Stimulated activated CD8-positive, alpha-beta memory T cell treated with anti-CD3 and anti-CD28 coated beads, Interleukin-4, amount 100 ng/mL, for 4 hours (primary cell): ENCODE measurements around the gene ARMH4.
"Not testable (repeated sequence)": the region's sequence is repeated elsewhere in the genome, so short reads cannot be mapped to it uniquely, and the experiment has no call there.

Experiments
- DNase-seq, 2 donors: peaks; one replicate each; pipeline ENCODE4 v3.0.0-alpha.2; 2020; ENCODE audit warnings: low read depth in 2 of 2, low spot score in 1 of 2

Gene ARMH4

GRCh38 chr14:58149196-58149595 is 2.8 kb downstream of the ARMH4 start:
- DNase-seq, result no peak

- no peak for DNase-seq
Measured at GRCh38 chr14:58146399-58146798, 5.6 kb downstream of the ARMH4 start.

DNA sequence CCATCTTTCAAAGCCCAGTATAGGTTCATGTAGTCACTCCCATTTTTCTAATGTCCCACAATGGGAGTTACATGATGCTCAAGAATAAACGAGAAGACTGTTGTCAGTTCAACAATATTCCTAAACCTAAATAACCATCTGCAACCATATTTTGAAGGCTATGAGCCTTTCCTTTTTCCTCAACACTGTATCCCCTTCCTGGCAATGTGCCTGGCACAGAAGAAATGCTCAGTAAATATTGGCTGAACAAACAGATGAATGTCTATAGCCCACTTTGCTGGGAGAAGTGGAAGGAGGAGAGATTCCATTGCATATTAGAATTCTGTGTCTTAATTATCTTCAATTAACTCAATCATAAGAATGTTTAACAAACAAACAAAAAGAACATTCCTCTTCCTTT is 6.1 kb downstream of the ARMH4 start:
- no peak for DNase-seq

DNA sequence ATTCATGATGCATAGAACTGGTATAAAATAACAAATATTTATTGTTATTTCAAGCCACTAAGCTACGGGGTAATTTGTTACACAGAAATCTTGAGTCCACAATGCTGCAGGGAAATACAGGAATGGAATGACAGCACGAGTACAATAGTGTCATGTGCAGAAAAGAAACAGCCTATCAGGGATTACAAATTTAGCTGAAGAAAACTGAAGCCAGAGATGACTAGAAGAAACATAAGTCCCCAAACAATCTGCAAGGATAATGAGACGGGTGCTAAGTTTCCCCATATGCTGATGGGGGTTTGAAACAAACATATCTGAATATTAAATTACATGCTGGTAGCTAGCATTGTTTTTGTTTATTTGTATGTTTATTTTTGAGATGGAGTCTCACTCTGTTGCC is 8.9 kb downstream of the ARMH4 start:
- no peak for DNase-seq

DNA sequence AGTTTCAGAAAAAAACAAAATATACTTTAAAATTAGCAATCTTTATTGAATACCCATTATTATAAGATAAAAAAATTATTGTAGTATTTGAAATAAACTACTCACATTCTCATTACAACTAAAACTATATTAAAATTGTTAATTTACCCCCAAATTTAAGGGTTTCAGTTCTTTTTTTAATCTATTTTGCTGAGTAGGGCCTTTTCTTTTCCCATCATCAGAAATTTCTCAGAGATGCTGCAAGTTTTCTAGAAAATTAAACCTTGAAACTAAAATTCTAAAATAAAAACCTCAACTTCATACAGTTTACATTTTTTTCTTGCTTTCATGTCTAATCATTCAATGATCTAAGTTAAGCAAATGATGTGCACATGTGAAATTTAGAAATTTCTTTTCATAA is 10.1 kb downstream of the ARMH4 start:
- no peak for DNase-seq

DNA sequence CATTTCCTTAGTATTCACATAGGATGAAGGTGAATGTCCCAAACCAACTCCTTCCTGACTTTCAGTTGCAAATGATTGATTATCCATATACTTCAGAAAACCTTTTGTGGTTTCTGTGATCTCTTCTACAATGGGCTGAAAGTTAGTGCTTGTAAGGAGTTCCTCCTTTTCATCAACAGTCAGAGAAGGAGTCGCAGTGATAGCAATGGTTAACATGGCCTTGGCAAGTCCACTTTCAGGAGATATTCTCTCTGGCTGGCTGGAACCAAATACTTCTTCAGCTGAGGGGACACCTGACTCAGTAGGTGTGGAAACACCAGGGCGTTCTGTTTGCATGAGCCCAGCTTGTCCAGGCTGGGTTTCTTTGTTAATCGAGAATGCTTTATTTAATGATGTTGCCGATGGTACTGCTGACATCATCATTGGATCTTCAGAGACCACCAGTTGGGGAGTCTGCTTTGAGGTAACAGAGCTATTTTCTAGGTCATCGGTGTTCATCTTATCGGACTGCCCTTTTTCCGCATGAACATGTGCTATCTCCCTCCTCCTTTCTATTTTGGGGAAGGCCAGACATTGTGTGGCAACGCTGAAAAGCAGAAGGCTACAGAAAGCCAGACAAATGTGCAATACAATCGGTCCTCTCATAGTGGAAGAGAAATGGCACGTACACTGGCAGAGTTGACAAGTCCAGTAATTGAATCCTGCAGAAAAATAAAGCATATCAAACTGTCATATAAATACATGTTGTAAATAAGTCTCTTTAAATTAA is 13.1 kb downstream of the ARMH4 start:
- no peak for DNase-seq

GRCh38 chr14:58138031-58138713 is 13.8 kb downstream of the ARMH4 start:
- DNase-seq, result no peak

DNA sequence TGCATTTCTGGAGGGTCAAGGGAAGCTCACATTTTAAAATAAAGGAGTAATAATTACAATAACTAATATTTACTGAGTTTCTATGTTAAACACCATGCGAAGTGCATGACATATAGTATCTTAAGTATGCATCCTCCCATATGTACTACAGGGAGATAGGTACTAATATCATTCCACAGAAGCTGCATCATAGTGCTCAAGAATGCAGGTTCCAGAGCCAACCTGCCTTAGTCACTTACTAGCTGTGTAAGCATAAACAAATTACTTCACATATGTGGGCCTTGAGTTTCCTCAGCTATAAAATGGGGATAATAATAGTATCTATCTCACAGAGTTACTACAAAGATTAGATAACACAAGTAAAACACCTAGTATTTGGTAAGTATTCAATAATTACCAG is 18.3 kb downstream of the ARMH4 start:
- no peak for DNase-seq

- DNase-seq, result no peak
Measured at GRCh38 chr14:58131386-58131785, 20.6 kb downstream of the ARMH4 start.

DNA sequence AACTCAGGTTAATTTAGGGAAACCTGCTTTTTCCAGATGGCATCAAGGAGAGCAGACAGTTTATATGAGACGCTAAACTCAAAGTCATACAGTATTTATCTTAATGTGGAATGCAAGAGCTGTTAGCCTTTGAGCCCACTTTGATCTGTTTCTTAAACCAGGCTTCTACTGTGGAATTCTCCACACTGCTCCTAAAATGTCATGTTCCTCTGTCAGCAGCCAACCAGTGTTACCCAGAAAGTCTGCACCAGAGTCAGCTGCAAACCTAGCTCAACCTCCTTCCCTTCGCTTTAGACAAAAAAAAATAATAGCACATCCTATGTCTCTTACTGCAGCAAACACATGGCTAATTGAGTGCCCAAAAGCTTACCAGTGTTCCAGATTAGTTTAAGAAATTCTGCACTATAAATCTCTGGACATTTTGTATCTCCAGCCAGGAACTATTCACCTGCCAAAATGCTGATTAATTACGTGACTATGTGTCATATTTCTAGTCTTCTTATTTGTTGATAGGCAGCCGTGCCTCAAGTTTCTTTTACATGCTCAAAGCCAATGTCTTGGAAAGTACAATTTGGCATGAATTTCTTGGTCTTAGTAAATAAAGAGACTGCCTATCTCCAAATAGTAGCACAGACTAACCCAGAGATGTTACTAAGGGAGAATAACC is 21.8 kb downstream of the ARMH4 start:
- no peak for DNase-seq

- DNase-seq, result no peak
Measured at GRCh38 chr14:58129208-58129607, 22.8 kb downstream of the ARMH4 start.

GRCh38 chr14:58128416-58128815 is 23.6 kb downstream of the ARMH4 start:
- no peak for DNase-seq

DNA sequence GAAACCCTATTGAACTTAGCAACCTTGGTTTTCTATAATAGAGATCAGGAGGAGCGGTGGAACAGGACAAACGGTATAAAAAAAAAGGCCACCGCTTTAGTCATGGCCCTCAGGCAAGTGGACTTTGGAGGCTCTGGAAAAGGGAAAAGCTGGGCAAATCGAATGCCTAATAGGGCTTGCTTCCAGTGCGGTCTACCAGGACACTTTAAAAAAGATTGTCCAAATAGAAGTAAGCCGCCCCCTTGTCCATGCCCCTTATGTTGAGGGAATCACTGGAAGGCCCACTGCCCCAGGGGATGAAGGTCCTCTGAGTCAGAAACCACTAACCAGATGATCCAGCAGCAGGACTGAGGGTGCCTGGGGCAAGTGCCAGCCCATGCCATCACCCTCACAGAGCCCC is 29.5 kb downstream of the ARMH4 start:
- not testable (repeated sequence) for DNase-seq

DNA sequence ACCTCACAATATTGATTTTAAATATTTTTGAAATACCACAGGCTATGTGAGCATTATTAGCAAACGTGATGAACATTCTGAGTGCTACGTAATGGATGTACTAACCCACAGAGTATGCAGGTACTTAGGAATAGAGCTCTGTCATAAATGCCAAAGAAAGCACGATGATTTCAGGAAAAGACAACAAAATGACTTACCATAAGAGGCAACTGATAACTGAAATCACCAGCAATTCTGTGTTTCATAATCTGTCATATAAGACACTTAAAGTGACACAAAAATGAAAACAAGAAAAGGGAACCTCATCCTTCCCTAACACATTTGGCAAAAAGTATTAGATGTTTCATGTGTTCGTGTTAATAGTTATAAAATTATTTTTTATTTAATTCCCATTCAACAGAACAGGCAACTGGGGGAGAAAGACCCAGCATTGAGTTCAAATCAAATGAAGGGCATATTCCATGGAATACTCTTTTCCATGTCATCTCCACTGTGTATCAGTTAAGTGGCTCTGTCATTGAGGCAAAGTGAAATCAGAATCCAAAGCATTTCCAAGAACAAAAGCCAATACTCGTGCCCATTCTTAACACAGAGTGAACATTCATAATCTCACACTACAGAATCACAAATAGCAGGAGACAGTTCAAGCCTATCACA is 30.4 kb downstream of the ARMH4 start:
- DNase-seq, result no peak

DNA sequence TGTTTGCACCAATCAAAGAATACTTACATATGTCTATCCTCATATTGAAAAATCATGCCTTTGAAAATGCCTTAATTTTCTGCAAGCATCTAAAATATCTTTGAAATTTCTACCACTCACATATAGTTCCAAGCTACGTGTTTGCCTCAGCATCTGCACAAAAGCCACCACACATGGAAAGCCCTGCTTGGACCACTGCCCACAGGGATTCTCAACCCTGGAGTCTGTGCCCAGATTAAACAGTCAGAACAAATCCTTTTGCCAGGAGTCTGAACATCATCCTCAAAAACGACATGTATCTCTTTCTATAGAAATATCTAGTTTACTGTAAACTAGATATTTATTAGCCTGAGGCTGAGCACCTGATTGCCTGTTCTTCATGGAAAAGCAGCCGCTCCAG is 32.6 kb downstream of the ARMH4 start:
- no peak for DNase-seq

DNA sequence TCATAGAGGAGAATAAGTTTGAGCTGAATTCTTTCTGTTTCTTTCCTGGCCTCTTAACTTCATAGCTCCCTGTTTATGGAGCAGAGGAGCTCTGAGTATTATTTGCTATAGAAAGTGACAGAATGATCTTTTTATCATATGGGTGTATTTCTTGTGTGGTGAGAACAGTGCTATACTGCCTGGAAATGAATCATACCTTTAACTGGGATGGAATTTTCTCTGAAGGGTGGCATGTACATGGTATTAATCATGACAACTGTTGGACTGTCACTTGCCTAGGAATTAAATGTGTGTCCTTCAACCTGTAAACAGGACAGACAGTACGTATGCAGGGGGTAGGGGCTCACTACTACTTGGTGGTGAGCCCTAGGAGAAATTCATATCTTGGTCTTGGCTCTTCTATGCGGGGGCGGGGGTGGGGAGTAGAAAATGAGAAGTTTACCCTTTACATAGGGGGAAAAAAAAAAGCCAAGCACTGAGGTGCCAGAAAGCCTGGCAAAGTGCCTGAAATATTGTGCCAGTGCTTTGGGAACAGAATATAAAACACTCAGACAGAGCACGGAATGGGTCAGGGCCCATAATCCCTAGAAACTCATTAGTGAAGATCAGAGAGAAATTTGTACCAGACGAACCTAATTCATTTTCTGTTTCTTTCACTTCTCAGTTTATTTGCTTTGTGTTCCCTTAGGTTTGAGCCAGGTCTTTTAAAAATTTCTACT is 33.8 kb downstream of the ARMH4 start:
- no peak for DNase-seq

DNA sequence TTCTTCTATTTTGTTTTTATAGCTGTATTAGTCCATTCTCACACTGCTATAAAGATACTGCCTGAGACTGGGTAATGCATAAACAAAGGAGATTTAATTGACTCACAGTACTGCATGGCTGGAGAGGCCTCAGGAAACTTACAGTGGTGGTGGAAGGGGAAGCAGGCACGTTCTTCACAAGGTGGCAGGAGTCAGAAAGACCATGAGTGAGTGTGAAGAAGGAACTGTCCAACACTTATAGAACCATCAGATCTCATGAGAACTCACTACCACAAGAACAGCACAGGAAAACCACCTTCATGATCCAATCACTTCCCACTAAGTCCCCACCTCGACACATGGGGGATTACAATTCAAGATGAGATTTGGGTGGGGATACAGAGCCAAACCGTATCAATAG is 42.3 kb downstream of the ARMH4 start:
- DNase-seq, result no peak

GRCh38 chr14:58108717-58109116 is 43.3 kb downstream of the ARMH4 start:
- no peak for DNase-seq

GRCh38 chr14:58107947-58108552 is 44.0 kb downstream of the ARMH4 start:
- no peak for DNase-seq

GRCh38 chr14:58107041-58107440 is 45.0 kb downstream of the ARMH4 start:
- DNase-seq, result no peak

GRCh38 chr14:58106446-58106845 is 45.6 kb downstream of the ARMH4 start:
- DNase-seq, result no peak
